H9 (cell line): ENCODE results near the gene KLF15. TPM values are rescaled to one million over a fixed set of nuclear protein-coding genes. Genes with fewer than 3 reads are reported as not detected.

ENCODE experiments used
- DNase-seq: peaks from one replicate; pipeline ENCODE4 v3.0.0-alpha.2; 2017
- H2AFZ ChIP-seq: one replicate; pipeline ENCODE4 v1.6.1; 2013; ENCODE audit warnings: mild to moderate bottlenecking, low read length, control low read depth, moderate library complexity
- H2AK5ac ChIP-seq: 2 replicates; pipeline ENCODE4 v1.6.1; 2013; ENCODE audit warnings: low read length, control low read depth, mixed read lengths; ENCODE audit not compliant: insufficient read length
- H2BK120ac ChIP-seq: one replicate; pipeline ENCODE4 v1.6.1; 2013; ENCODE audit warnings: low read depth, mild to moderate bottlenecking, low read length, control low read depth, inconsistent platforms; ENCODE audit not compliant: poor library complexity, severe bottlenecking
- H2BK12ac ChIP-seq: 2 replicates; pipeline ENCODE4 v1.6.1; 2013; ENCODE audit warnings: low read length, control low read depth, mixed read lengths, low read depth; ENCODE audit not compliant: insufficient read length
- H2BK15ac ChIP-seq: 2 replicates; pipeline ENCODE4 v1.6.1; 2013; ENCODE audit warnings: low read depth, low read length, control low read depth
- H2BK20ac ChIP-seq: one replicate; pipeline ENCODE4 v1.6.1; 2013; ENCODE audit warnings: low read depth, mild to moderate bottlenecking, low read length, control low read depth, inconsistent platforms; ENCODE audit not compliant: poor library complexity, severe bottlenecking
- H2BK5ac ChIP-seq: 2 replicates; pipeline ENCODE4 v1.6.1; 2013; ENCODE audit warnings: low read length, control low read depth, mixed read lengths; ENCODE audit not compliant: insufficient read length
- H3K14ac ChIP-seq: 2 replicates; pipeline ENCODE4 v1.6.1; 2013; ENCODE audit warnings: low read length, control low read depth; ENCODE audit not compliant: insufficient read depth
- H3K18ac ChIP-seq: 2 replicates; pipeline ENCODE4 v1.6.1; 2013; ENCODE audit warnings: low read depth, mild to moderate bottlenecking, mixed read lengths, low read length, control low read depth; ENCODE audit not compliant: insufficient read length
- H3K23ac ChIP-seq: 2 replicates; pipeline ENCODE4 v1.6.1; 2013; ENCODE audit warnings: low read length, control low read depth, mixed read lengths, low read depth; ENCODE audit not compliant: insufficient read length
- H3K23me2 ChIP-seq: 2 replicates; pipeline ENCODE4 v1.6.1; 2013; ENCODE audit warnings: low read depth, mild to moderate bottlenecking, mixed read lengths, low read length, control low read depth; ENCODE audit not compliant: insufficient read length, poor library complexity, severe bottlenecking
- H3K27ac ChIP-seq: 2 replicates; pipeline ENCODE4 v1.5.1; 2013; ENCODE audit warnings: low read length, control low read depth, mixed read lengths, low read depth; ENCODE audit not compliant: insufficient read length
- H3K27me3 ChIP-seq: 2 replicates; pipeline ENCODE4 v1.6.1; 2013; ENCODE audit warnings: low read length, control low read depth, inconsistent platforms; ENCODE audit not compliant: insufficient read depth
- H3K4ac ChIP-seq: 2 replicates; pipeline ENCODE4 v1.6.1; 2013; ENCODE audit warnings: low read depth, mild to moderate bottlenecking, control low read depth, inconsistent platforms, low read length, moderate library complexity
- H3K4me1 ChIP-seq: 2 replicates; pipeline ENCODE4 v1.6.1; 2013; ENCODE audit warnings: low read length, control low read depth, inconsistent platforms; ENCODE audit not compliant: insufficient read depth
- H3K4me2 ChIP-seq: 2 replicates; pipeline ENCODE4 v1.6.1; 2013; ENCODE audit warnings: low read length, control low read depth, mixed read lengths; ENCODE audit not compliant: insufficient read length, insufficient read depth
- H3K56ac ChIP-seq: 2 replicates; pipeline ENCODE4 v1.6.1; 2013; ENCODE audit warnings: low read depth, mild to moderate bottlenecking, mixed read lengths, low read length, control low read depth; ENCODE audit not compliant: insufficient read length
- H3K79me1 ChIP-seq: 2 replicates; pipeline ENCODE4 v1.6.1; 2013; ENCODE audit warnings: low read depth, mild to moderate bottlenecking, moderate library complexity, low read length, control low read depth, inconsistent platforms; ENCODE audit not compliant: insufficient read depth, poor library complexity, severe bottlenecking
- H3K79me2 ChIP-seq: 2 replicates; pipeline ENCODE4 v1.6.1; 2013; ENCODE audit warnings: low read length, control low read depth, inconsistent platforms; ENCODE audit not compliant: insufficient read depth
- H3K9ac ChIP-seq: 2 replicates; pipeline ENCODE4 v1.6.1; 2013; ENCODE audit warnings: low read length, control low read depth, mixed read lengths; ENCODE audit not compliant: insufficient read length; ENCODE audit errors: extremely low read depth
- H3K9me3 ChIP-seq: one replicate; pipeline ENCODE4 v1.6.1; 2013; ENCODE audit warnings: low read depth, low read length, inconsistent platforms; ENCODE audit not compliant: control insufficient read depth
- H3T11ph ChIP-seq: one replicate; pipeline ENCODE4 v1.6.1; 2013; ENCODE audit warnings: mild to moderate bottlenecking, low read length, control low read depth, inconsistent platforms
- H4K20me1 ChIP-seq: one replicate; pipeline ENCODE4 v1.6.1; 2013; ENCODE audit not compliant: control insufficient read depth, insufficient read length, insufficient read depth
- H4K5ac ChIP-seq: 2 replicates; pipeline ENCODE4 v1.6.1; 2013; ENCODE audit warnings: low read depth, mild to moderate bottlenecking, mixed read lengths, low read length, control low read depth; ENCODE audit not compliant: insufficient read length
- H4K8ac ChIP-seq: replicated peaks from 2 replicates; pipeline ENCODE4 v1.6.1; 2013; ENCODE audit warnings: low read length, control low read depth, mixed read lengths, low read depth; ENCODE audit not compliant: insufficient read length
- H4K91ac ChIP-seq: 2 replicates; pipeline ENCODE4 v1.6.1; 2013; ENCODE audit warnings: low read depth, mild to moderate bottlenecking, moderate library complexity, mixed read lengths, low read length, control low read depth; ENCODE audit not compliant: insufficient read length
- H3K27ac Mint-ChIP-seq, 3 experiments: 2 replicates in 2 of 3; 3 replicates in 1 of 3; pipeline ENCODE4 v1.8.0; 2020 to 2021; ENCODE audit warnings: mixed read lengths in 3 of 3, mild to moderate bottlenecking in 1 of 3, moderate library complexity in 1 of 3
- H3K27me3 Mint-ChIP-seq: 2 replicates; pipeline ENCODE4 v1.8.0; 2021; ENCODE audit warnings: low read depth, mild to moderate bottlenecking, moderate library complexity, mixed read lengths
- H3K36me3 Mint-ChIP-seq, 3 experiments: 2 replicates in 2 of 3; 3 replicates in 1 of 3; pipeline ENCODE4 v1.8.0; 2020 to 2021; ENCODE audit warnings: low read depth in 3 of 3, mixed read lengths in 3 of 3; ENCODE audit not compliant: insufficient read depth in 1 of 3
- H3K4me1 Mint-ChIP-seq, 2 experiments: 2 replicates each; pipeline ENCODE4 v1.8.0; 2020; ENCODE audit warnings: mixed read lengths in 2 of 2
- H3K4me3 Mint-ChIP-seq, 2 experiments: 2 replicates in 1 of 2; 3 replicates in 1 of 2; pipeline ENCODE4 v1.8.0; 2020 to 2021; ENCODE audit warnings: mild to moderate bottlenecking in 2 of 2, mixed read lengths in 2 of 2, moderate library complexity in 1 of 2
- H3K9me3 Mint-ChIP-seq, 2 experiments: 2 replicates in 1 of 2; 3 replicates in 1 of 2; pipeline ENCODE4 v1.8.0; 2020; ENCODE audit warnings: mild to moderate bottlenecking in 2 of 2, mixed read lengths in 2 of 2, moderate library complexity in 1 of 2
- WGBS: extraction: QIAGEN DNeasy Blood & Tissue Kit; methylation state at CpG from one replicate; pipeline ENCODE4 v1.1.7; 2013; ENCODE audit warnings: missing lambda C conversion rate, low lambda C conversion rate, mixed read lengths; ENCODE audit not compliant: insufficient read length; ENCODE audit errors: extremely low coverage; 5-methylcytosine and 5-hydroxymethylcytosine counted together
- total RNA-seq: library from RNA; stranded (reverse); gene quantifications from 2 replicates; pipeline ENCODE4 v1.2.1, GENCODE V29; 2021
- TF ChIP-seq, protein P1 (sequence below): fragments of 200-600 bp; sonication (generic); conservative IDR thresholded peaks from 3 replicates; pipeline ENCODE4 v1.8.0; 2021; ENCODE audit warnings: antibody characterized with exemption, mild to moderate bottlenecking

The KLF15 gene
- total RNA-seq, 1 experiment from 2014 or later, result 10.8 TPM

DNA sequence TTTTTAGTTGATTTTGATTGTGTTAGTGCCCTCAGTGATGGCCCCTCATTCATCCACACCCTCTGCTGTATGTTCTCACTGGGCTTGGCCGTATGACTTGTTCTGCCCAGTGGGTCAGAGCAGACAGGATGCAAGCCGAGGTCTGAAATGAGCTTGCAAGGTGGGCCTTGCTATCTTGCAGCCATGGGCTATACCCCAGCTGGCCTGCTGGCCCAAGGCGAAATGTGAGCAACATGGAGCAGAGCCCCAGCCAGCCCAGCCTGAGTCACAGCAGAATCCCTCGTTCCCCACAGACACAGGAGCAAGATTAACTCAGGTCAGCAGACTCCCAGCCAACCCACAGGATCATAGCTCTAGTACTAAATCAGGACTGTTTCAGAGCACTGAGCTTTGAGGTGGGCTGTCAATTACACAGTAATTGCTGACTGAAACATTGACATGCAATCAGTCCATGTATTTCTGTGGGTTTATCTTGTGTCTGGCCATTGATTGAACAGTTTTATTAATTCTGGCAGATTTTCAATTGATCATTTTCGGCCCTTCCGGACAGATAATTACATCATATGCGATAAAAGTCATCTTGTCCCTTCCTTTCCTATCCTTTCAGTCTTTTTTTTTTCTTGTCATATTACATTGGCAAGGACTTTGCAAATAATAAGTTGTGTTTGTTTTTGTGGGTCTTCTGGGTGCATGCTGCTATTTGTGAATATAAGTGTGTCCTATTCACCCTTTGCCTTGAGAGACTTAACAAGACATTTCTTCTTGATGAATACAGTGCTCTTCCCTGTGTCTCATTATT is 27.1 kb downstream of the KLF15 start:
- Histone ChIP-seq H3K79me1 (no peaks in the 10 kb centered on the region), H3K27me3 (no peaks in the 10 kb centered on the region), H3K27ac (no peak overlapping the region), H2BK12ac (no peak overlapping the region), H3K23me2 (no peaks in the 10 kb centered on the region), H2AFZ (no peak overlapping the region), H4K20me1 (no peaks in the 10 kb centered on the region), H2BK20ac (no peak overlapping the region), H3K56ac (no peak overlapping the region), H2BK15ac (no peak overlapping the region), H2AK5ac (no peak overlapping the region), H3K4ac (no peak overlapping the region), H4K91ac (no peak overlapping the region), H3K14ac (no peak overlapping the region), H3K4me1 (no peaks in the 10 kb centered on the region), H3K23ac (no peak overlapping the region), H4K5ac (no peak overlapping the region), H3K79me2 (no peaks in the 10 kb centered on the region), H3K4me2 (no peak overlapping the region), H3T11ph (no peak overlapping the region), H2BK5ac (no peak overlapping the region), H3K18ac (no peak overlapping the region), H3K9ac (no peak overlapping the region), H4K8ac (no peak overlapping the region), H3K9me3 (peaks cover 18% of the 10 kb centered on the region), H2BK120ac (no peak overlapping the region)
- Mint-ChIP-seq H3K9me3 (peaks cover 40 to 46% of the 10 kb centered on the region in 2 experiments), H3K27me3 (peaks cover 5% of the 10 kb centered on the region; the same call in 1 of the 2 replicates), H3K27ac (no peak overlapping the region), H3K4me1 (peaks cover 4% of the 10 kb centered on the region in 2 experiments; a peak in 1 of 4 replicates), H3K4me3 (no peak overlapping the region), H3K36me3 (peaks cover 6 to 42% (median 23%) of the 10 kb centered on the region in 3 experiments)
- no peak for DNase-seq
- no CpG with 5 or more reads among the region's 7 CpGs for WGBS
- TF ChIP-seq, protein P1, sequence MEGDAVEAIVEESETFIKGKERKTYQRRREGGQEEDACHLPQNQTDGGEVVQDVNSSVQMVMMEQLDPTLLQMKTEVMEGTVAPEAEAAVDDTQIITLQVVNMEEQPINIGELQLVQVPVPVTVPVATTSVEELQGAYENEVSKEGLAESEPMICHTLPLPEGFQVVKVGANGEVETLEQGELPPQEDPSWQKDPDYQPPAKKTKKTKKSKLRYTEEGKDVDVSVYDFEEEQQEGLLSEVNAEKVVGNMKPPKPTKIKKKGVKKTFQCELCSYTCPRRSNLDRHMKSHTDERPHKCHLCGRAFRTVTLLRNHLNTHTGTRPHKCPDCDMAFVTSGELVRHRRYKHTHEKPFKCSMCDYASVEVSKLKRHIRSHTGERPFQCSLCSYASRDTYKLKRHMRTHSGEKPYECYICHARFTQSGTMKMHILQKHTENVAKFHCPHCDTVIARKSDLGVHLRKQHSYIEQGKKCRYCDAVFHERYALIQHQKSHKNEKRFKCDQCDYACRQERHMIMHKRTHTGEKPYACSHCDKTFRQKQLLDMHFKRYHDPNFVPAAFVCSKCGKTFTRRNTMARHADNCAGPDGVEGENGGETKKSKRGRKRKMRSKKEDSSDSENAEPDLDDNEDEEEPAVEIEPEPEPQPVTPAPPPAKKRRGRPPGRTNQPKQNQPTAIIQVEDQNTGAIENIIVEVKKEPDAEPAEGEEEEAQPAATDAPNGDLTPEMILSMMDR, result no peak
